HG03521 (cell line): ENCODE results near the gene NPAS2.

Experiments used
- ATAC-seq: cut with Tn5 transposase; IDR thresholded peaks from one replicate; pipeline ENCODE4 v1.9.1; 2021; ENCODE audit warnings: mild to moderate bottlenecking, moderate library complexity; ENCODE audit not compliant: unreplicated experiment

Gene NPAS2

GRCh38 chr2:100986157-100986556, 166.2 kb downstream of the NPAS2 start:
- ATAC-seq: no peak

- ATAC-seq: no peak
These were observed 167.6 kb downstream of the NPAS2 start for GRCh38 chr2:100987536-100987935.

GRCh38 chr2:100987974-100988373, 168.0 kb downstream of the NPAS2 start:
- no peak for ATAC-seq

- no peak for ATAC-seq
These were observed 168.9 kb downstream of the NPAS2 start for GRCh38 chr2:100988630-100989417.

- ATAC-seq: no peak
These were observed 169.7 kb downstream of the NPAS2 start for GRCh38 chr2:100989666-100990065.

GRCh38 chr2:100990166-100990565, 170.2 kb downstream of the NPAS2 start:
- ATAC-seq: no peak

- ATAC-seq: no peak
These were observed 170.9 kb downstream of the NPAS2 start for GRCh38 chr2:100990650-100991403.

GRCh38 chr2:100991404-100991773, 171.4 kb downstream of the NPAS2 start:
- ATAC-seq: no peak

- ATAC-seq: no peak
These were observed 172.3 kb downstream of the NPAS2 start for GRCh38 chr2:100992262-100992661.

GRCh38 chr2:100993294-100993693, 173.4 kb downstream of the NPAS2 start:
- ATAC-seq: no peak

- no peak for ATAC-seq
These were observed 175.6 kb downstream of the NPAS2 start for GRCh38 chr2:100995309-100996075.

- no peak for ATAC-seq
These were observed 177.7 kb downstream of the NPAS2 start for GRCh38 chr2:100997509-100998234.

GRCh38 chr2:100998235-100998573, 178.3 kb downstream of the NPAS2 start:
- ATAC-seq: no peak

- ATAC-seq: no peak
These were observed 180.1 kb downstream of the NPAS2 start for GRCh38 chr2:100999995-101000394.

GRCh38 chr2:101001691-101002561, 182.0 kb downstream of the NPAS2 start, which contains the start of gene RPL31:
RPL31 (plus strand) TSS chr2:101002289; CDS start chr2:101002702, 413 bp downstream.
- peak; percentile 98 for ATAC-seq

GRCh38 chr2:101002562-101003277, 182.8 kb downstream of the NPAS2 start:
- ATAC-seq: no peak

GRCh38 chr2:101003278-101003775, 183.4 kb downstream of the NPAS2 start:
- ATAC-seq: no peak

GRCh38 chr2:101004620-101005325, 184.8 kb downstream of the NPAS2 start:
- no peak for ATAC-seq
